HEK293 (cell line): ENCODE data around the gene CLGN.

Experiments used
- CTCF ChIP-seq: fragments of 450-650 bp; formaldehyde crosslinking; IDR thresholded peaks from 2 replicates; pipeline ENCODE4 v1.5.1; 2016; ENCODE audit warnings: missing biosample characterization, missing genetic modification characterization
- GFI1B ChIP-seq: fragments of 450-650 bp; formaldehyde crosslinking; IDR thresholded peaks from 2 replicates; pipeline ENCODE4 v1.5.1; 2016; ENCODE audit warnings: missing biosample characterization, missing genetic modification characterization
- GLI2 ChIP-seq: fragments of 450-650 bp; formaldehyde crosslinking; IDR thresholded peaks from 2 replicates; pipeline ENCODE4; 2017; ENCODE audit warnings: missing biosample characterization, missing genetic modification characterization, low read depth, borderline replicate concordance
- INSM2 ChIP-seq: fragments of 450-650 bp; formaldehyde crosslinking; IDR thresholded peaks from 2 replicates; pipeline ENCODE4 v1.5.1; 2016; ENCODE audit warnings: missing biosample characterization, missing genetic modification characterization
- MEIS1 ChIP-seq: sonication (generic); formaldehyde crosslinking; IDR thresholded peaks from 2 replicates; pipeline ENCODE4 v1.8.1; 2022; ENCODE audit warnings: missing genetic modification reagents, mild to moderate bottlenecking, borderline replicate concordance
- OSR2 ChIP-seq: fragments of 450-650 bp; formaldehyde crosslinking; IDR thresholded peaks from 2 replicates; pipeline ENCODE4 v1.5.1; 2016; ENCODE audit warnings: missing biosample characterization, missing genetic modification characterization
- PRDM4 ChIP-seq: fragments of 450-650 bp; formaldehyde crosslinking; IDR thresholded peaks from 2 replicates; pipeline ENCODE4 v1.5.1; 2017; ENCODE audit warnings: missing biosample characterization, missing genetic modification characterization
- YY1 ChIP-seq: fragments of 450-650 bp; formaldehyde crosslinking; IDR thresholded peaks from 2 replicates; pipeline ENCODE4 v1.5.1; 2018; ENCODE audit warnings: missing biosample characterization, missing genetic modification characterization
- YY2 ChIP-seq: fragments of 450-650 bp; formaldehyde crosslinking; IDR thresholded peaks from 2 replicates; pipeline ENCODE4 v1.5.1; 2016; ENCODE audit warnings: missing biosample characterization, missing genetic modification characterization
- ZBTB1 ChIP-seq: fragments of 450-650 bp; formaldehyde crosslinking; IDR thresholded peaks from 2 replicates; pipeline ENCODE4 v1.5.1; 2016; ENCODE audit warnings: missing biosample characterization, missing genetic modification characterization
- ZBTB49 ChIP-seq: fragments of 450-650 bp; formaldehyde crosslinking; IDR thresholded peaks from 2 replicates; pipeline ENCODE4 v1.5.1; 2016; ENCODE audit warnings: missing biosample characterization, missing genetic modification characterization, low read depth
- ZFHX2 ChIP-seq: fragments of 450-650 bp; formaldehyde crosslinking; conservative IDR thresholded peaks from 2 replicates; pipeline ENCODE4 v1.5.1; 2016; ENCODE audit warnings: missing biosample characterization, missing genetic modification characterization
- ZIC2 ChIP-seq: fragments of 450-650 bp; formaldehyde crosslinking; IDR thresholded peaks from 2 replicates; pipeline ENCODE4 v1.5.1; 2016; ENCODE audit warnings: missing biosample characterization, missing genetic modification characterization
- ZNF138 ChIP-seq: fragments of 450-650 bp; formaldehyde crosslinking; IDR thresholded peaks from 2 replicates; pipeline ENCODE4 v1.5.1; 2016; ENCODE audit warnings: missing biosample characterization, missing genetic modification characterization, borderline replicate concordance
- ZNF18 ChIP-seq: fragments of 450-650 bp; formaldehyde crosslinking; IDR thresholded peaks from 2 replicates; pipeline ENCODE4 v1.5.1; 2016; ENCODE audit warnings: missing biosample characterization, missing genetic modification characterization
- ZNF274 ChIP-seq, 2 experiments: fragments of 200-500 bp in 1 of 2; fragments of 450-650 bp in 1 of 2; sonication (Bioruptor generic) in 1 of 2; formaldehyde crosslinking in 1 of 2; IDR thresholded peaks; 2 replicates each; pipeline versions ENCODE4 v1.5.1 to v1.6.1; 2014 to 2016; ENCODE audit warnings: borderline replicate concordance in 1 of 2, inconsistent platforms in 1 of 2, low read length in 1 of 2, missing biosample characterization in 1 of 2, missing genetic modification characterization in 1 of 2
- ZNF398 ChIP-seq: fragments of 450-650 bp; formaldehyde crosslinking; IDR thresholded peaks from 2 replicates; pipeline ENCODE4 v1.5.1; 2017; ENCODE audit warnings: missing biosample characterization, missing genetic modification characterization
- ZNF433 ChIP-seq: fragments of 450-650 bp; formaldehyde crosslinking; IDR thresholded peaks from 2 replicates; pipeline ENCODE4 v1.5.1; 2016; ENCODE audit warnings: missing biosample characterization, missing genetic modification characterization, low read depth
- ZNF596 ChIP-seq: fragments of 450-650 bp; IDR thresholded peaks from 2 replicates; pipeline ENCODE4 v1.5.0; 2018; ENCODE audit warnings: missing biosample characterization, mild to moderate bottlenecking, missing genetic modification characterization, moderate library complexity
- ZNF624 ChIP-seq: fragments of 450-650 bp; formaldehyde crosslinking; IDR thresholded peaks from 2 replicates; pipeline ENCODE4 v1.5.1; 2017; ENCODE audit warnings: missing biosample characterization, missing genetic modification characterization
- ZNF664 ChIP-seq: fragments of 450-650 bp; formaldehyde crosslinking; IDR thresholded peaks from 2 replicates; pipeline ENCODE4 v1.5.1; 2016; ENCODE audit warnings: missing biosample characterization, missing genetic modification characterization
- ZNF776 ChIP-seq: fragments of 450-650 bp; formaldehyde crosslinking; IDR thresholded peaks from 2 replicates; pipeline ENCODE4 v1.5.0; 2017; ENCODE audit warnings: missing biosample characterization, missing genetic modification characterization, borderline replicate concordance
- ZSCAN16 ChIP-seq: fragments of 450-650 bp; formaldehyde crosslinking; IDR thresholded peaks from 2 replicates; pipeline ENCODE4 v1.5.1; 2016; ENCODE audit warnings: missing biosample characterization, missing genetic modification characterization

The CLGN gene

GRCh38 chr4:140427106-140427918, at the start of gene CLGN (continued):
- TF ChIP-seq ZIC2 (tag by site-specific recombination), result peak; percentile 83
- no peak for TF ChIP-seq PRDM4 (tag by site-specific recombination)
- 0 out of 2 replicates have a peak, but pooled peaks have one; percentile 14 for TF ChIP-seq ZNF398 (tag by site-specific recombination)
- TF ChIP-seq ZFHX2, result peak; percentile 11; the same call in 1 of the 2 replicates
- no peak for TF ChIP-seq OSR2 (tag by site-specific recombination)
- TF ChIP-seq ZNF138, result no peak
- TF ChIP-seq ZNF596, result no peak
- TF ChIP-seq INSM2 (tag by site-specific recombination), result no peak
- no peak for TF ChIP-seq GFI1B (tag by site-specific recombination)
- peak; percentile 81 for TF ChIP-seq CTCF (tag by site-specific recombination)
- no peak for TF ChIP-seq ZNF274 (IDR thresholded peaks at IDR 0.05; ENCODE audit: low read length)
- no peak for TF ChIP-seq ZNF274 (tag by site-specific recombination; IDR thresholded peaks at IDR 0.05; ENCODE audit: borderline replicate concordance)
- TF ChIP-seq ZSCAN16 (tag by site-specific recombination), result no peak
- no peak for TF ChIP-seq ZBTB49
- no peak for TF ChIP-seq ZNF18 (tag by site-specific recombination)
- TF ChIP-seq MEIS1 (CRISPR knock-in tag), result no peak
- TF ChIP-seq YY2, result no peak
- TF ChIP-seq YY1 (tag by site-specific recombination), result no peak
- TF ChIP-seq ZNF624 (tag by site-specific recombination), result no peak
- no peak for TF ChIP-seq ZBTB1
- no peak for TF ChIP-seq ZNF433
- no peak for TF ChIP-seq ZNF664 (tag by site-specific recombination)
- TF ChIP-seq ZNF776 (tag by site-specific recombination), result no peak
- TF ChIP-seq GLI2 (tag by site-specific recombination), result no peak
